OCI-LY1 (cell line): ENCODE measurements around the gene SIRT7.

Source experiments
- H2AFZ ChIP-seq: fragments of 200-600 bp; sonication (generic), shearing (Covaris generic); 2 replicates; pipeline ENCODE4 v1.6.0; 2014; ENCODE audit warnings: antibody characterized with exemption, mild to moderate bottlenecking, low read length
- H3F3A ChIP-seq: fragments of 200-600 bp; sonication (generic), shearing (Covaris generic); 2 replicates; pipeline ENCODE4 v1.6.0; 2014; ENCODE audit warnings: mild to moderate bottlenecking, antibody characterized with exemption, low read length, moderate library complexity; ENCODE audit not compliant: insufficient read depth
- H3K27ac ChIP-seq: fragments of 200-600 bp; sonication (generic); 2 replicates; pipeline ENCODE4 v1.5.1; 2014; ENCODE audit warnings: low read length, mixed run types, mild to moderate bottlenecking, low read depth; ENCODE audit not compliant: poor library complexity, severe bottlenecking
- H3K27me3 ChIP-seq: fragments of 200-600 bp; sonication (generic); 2 replicates; pipeline ENCODE4 v1.6.0; 2014; ENCODE audit warnings: antibody characterized with exemption, mild to moderate bottlenecking, low read length, moderate library complexity; ENCODE audit not compliant: insufficient read depth
- H3K36me3 ChIP-seq: fragments of 200-600 bp; sonication (generic); 2 replicates; pipeline ENCODE4 v1.6.1; 2014; ENCODE audit warnings: mild to moderate bottlenecking, antibody characterized with exemption, low read length, moderate library complexity, mixed read lengths; ENCODE audit not compliant: insufficient read depth
- H3K4me1 ChIP-seq: fragments of 200-600 bp; sonication (generic); 2 replicates; pipeline ENCODE4 v1.5.1; 2014; ENCODE audit warnings: mild to moderate bottlenecking, low read length, moderate library complexity; ENCODE audit not compliant: insufficient read depth, severe bottlenecking
- H3K4me2 ChIP-seq: fragments of 200-600 bp; sonication (generic), shearing (Covaris generic); 2 replicates; pipeline ENCODE4 v1.6.1; 2014; ENCODE audit warnings: low read length
- H3K4me3 ChIP-seq: fragments of 200-600 bp; sonication (generic); 2 replicates; pipeline ENCODE4 v1.5.1; 2014; ENCODE audit warnings: low read length, low read depth, mild to moderate bottlenecking, mixed read lengths; ENCODE audit not compliant: poor library complexity, severe bottlenecking
- H3K79me2 ChIP-seq: fragments of 200-600 bp; shearing (Covaris generic); 2 replicates; pipeline ENCODE4 v1.6.1; 2016; ENCODE audit warnings: mixed run types, low read length, mixed read lengths; ENCODE audit not compliant: insufficient read depth
- H3K9ac ChIP-seq: fragments of 200-600 bp; sonication (generic), shearing (Covaris generic); 2 replicates; pipeline ENCODE4 v1.6.1; 2014; ENCODE audit warnings: mild to moderate bottlenecking, low read length, mixed read lengths
- H3K9me2 ChIP-seq: fragments of 200-600 bp; sonication (generic), shearing (Covaris generic); 2 replicates; pipeline ENCODE4 v1.6.1; 2014; ENCODE audit warnings: low read depth, mild to moderate bottlenecking, low read length, mixed read lengths
- H3K9me3 ChIP-seq: fragments of 200-600 bp; shearing (Covaris generic); 2 replicates; pipeline ENCODE4 v1.6.1; 2014; ENCODE audit warnings: low read length, mixed read lengths
- H4K20me1 ChIP-seq: fragments of 200-600 bp; sonication (generic), shearing (Covaris generic); 2 replicates; pipeline ENCODE4 v1.6.0; 2016; ENCODE audit warnings: mild to moderate bottlenecking, low read length; ENCODE audit not compliant: insufficient read depth
- EZH2 ChIP-seq: fragments of 200-600 bp; sonication (generic), shearing (Covaris generic); IDR thresholded peaks from 2 replicates; pipeline ENCODE4 v1.8.0; 2017; ENCODE audit warnings: borderline replicate concordance, mixed run types, mild to moderate bottlenecking, antibody characterized with exemption, low read length, moderate library complexity, mixed read lengths
- TF ChIP-seq, protein P1 (sequence below): fragments of 200-600 bp; sonication (generic), shearing (Covaris generic); IDR thresholded peaks from 2 replicates; pipeline ENCODE4 v1.5.1; 2017; ENCODE audit warnings: mild to moderate bottlenecking, antibody characterized with exemption, low read length, moderate library complexity, mixed read lengths

The SIRT7 gene

DNA sequence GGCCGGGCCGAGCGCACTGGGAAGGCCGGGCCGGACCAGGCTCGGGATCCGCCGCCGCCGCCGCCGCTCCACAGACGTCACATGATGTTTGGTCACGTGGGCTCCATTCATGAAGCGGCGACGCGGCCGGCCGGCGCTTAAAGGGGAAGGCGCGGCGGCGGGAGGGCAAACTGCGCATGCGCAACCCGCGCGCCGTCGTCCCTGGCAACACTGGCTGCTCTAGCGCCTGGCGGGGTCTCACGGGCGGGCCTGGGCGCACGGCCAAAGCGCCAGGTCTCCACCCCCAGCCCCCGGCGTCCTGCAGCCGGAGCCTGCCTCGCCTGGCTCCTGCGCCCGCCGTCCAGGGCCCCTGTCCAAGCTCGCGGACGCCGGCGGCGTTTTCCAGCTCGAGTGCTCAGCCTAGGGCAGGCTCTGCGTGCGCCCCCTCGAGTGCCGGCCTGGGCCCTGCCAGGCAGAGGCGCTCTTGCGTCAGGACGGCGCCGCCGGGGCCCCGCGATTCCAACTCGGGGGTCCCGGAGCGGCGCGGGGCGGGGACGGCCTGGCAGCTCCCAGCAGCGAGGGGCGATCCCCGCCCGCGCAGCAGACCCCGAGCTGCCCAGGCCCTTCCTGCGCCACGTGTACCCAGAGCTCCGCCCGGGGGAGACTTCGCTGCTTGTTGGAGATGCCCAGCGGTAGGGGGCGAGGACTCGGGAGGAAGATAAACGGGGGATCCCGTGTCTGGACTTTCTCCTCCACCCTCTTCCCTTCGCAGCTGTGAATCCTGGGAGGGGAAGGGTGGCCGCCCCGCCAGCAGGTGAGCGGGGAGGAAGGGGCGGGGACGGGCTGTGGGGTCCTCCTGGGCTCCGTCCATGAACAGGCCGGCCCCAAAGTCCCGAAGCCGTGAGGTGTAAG lies 9.9 kb upstream of the SIRT7 start, which contains the start of gene MAFG:
MAFG (minus strand) TSS at position 83 of the 891 bp plus-strand sequence. CDS start 4,550 bp downstream, outside the sequence.
- Histone ChIP-seq H4K20me1 (no peaks in the 10 kb centered on the region), H3F3A (no peaks in the 10 kb centered on the region), H2AFZ (no peak within 1 kb of the TSS), H3K4me3 (peak within 1 kb of the TSS; percentile 86), H3K4me1 (peaks cover 36% of the 10 kb centered on the region), H3K27me3 (no peaks in the 10 kb centered on the region), H3K36me3 (no peaks in the 10 kb centered on the region), H3K4me2 (peak within 1 kb of the TSS; percentile 79), H3K9me3 (no peaks in the 10 kb centered on the region), H3K9ac (peak within 1 kb of the TSS; percentile 90), H3K27ac (peak within 1 kb of the TSS; percentile 74), H3K9me2 (no peaks in the 10 kb centered on the region), H3K79me2 (peaks cover 24% of the 10 kb centered on the region)
- TF ChIP-seq, protein P1, sequence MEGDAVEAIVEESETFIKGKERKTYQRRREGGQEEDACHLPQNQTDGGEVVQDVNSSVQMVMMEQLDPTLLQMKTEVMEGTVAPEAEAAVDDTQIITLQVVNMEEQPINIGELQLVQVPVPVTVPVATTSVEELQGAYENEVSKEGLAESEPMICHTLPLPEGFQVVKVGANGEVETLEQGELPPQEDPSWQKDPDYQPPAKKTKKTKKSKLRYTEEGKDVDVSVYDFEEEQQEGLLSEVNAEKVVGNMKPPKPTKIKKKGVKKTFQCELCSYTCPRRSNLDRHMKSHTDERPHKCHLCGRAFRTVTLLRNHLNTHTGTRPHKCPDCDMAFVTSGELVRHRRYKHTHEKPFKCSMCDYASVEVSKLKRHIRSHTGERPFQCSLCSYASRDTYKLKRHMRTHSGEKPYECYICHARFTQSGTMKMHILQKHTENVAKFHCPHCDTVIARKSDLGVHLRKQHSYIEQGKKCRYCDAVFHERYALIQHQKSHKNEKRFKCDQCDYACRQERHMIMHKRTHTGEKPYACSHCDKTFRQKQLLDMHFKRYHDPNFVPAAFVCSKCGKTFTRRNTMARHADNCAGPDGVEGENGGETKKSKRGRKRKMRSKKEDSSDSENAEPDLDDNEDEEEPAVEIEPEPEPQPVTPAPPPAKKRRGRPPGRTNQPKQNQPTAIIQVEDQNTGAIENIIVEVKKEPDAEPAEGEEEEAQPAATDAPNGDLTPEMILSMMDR = peak; percentile 65
- TF ChIP-seq EZH2 = no peak

DNA sequence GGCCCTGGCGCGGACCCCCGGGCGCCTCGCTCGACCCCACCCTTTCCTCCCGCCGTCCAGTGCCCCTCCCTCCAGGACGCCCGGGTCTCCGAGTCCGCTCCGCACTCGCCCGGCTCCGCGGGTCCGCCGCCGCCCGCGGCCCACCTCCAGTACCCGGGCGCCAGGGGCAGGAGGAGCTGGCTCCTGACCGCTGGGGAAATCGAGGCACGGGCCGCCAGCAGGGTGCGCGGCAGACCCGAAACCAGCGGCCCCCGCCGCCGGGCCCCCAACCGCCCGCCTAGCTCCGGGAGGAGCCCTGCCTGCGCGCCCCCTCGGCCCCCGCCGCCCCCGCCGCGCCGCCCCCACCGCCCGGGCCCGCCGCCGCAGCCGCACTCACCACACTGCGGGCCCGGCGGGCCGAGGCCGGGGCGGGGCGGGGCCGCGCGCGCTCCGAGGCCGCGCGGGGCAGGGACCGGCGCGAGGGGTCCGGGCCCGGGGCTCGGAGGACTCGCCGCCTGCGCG lies 9.2 kb upstream of the SIRT7 start:
- peak overlapping the region; percentile 90 for H3K9ac ChIP-seq
- no peaks in the 10 kb centered on the region for H3K9me2 ChIP-seq
- peak overlapping the region; percentile 86 for H3K4me3 ChIP-seq
- H3K27ac ChIP-seq = peak overlapping the region; percentile 74
- H2AFZ ChIP-seq = no peak overlapping the region
- peaks cover 5% of the 10 kb centered on the region; the same call in 1 of the 2 replicates for H3K36me3 ChIP-seq
- peaks cover 24% of the 10 kb centered on the region for H3K79me2 ChIP-seq
- peak overlapping the region; percentile 79 for H3K4me2 ChIP-seq
- no peaks in the 10 kb centered on the region for H3F3A ChIP-seq
- H4K20me1 ChIP-seq = no peaks in the 10 kb centered on the region
- no peak for TF ChIP-seq EZH2
- TF ChIP-seq, protein P1 = no peak
- H3K27me3 ChIP-seq = no peaks in the 10 kb centered on the region
- peaks cover 36% of the 10 kb centered on the region for H3K4me1 ChIP-seq
- H3K9me3 ChIP-seq = no peaks in the 10 kb centered on the region

DNA sequence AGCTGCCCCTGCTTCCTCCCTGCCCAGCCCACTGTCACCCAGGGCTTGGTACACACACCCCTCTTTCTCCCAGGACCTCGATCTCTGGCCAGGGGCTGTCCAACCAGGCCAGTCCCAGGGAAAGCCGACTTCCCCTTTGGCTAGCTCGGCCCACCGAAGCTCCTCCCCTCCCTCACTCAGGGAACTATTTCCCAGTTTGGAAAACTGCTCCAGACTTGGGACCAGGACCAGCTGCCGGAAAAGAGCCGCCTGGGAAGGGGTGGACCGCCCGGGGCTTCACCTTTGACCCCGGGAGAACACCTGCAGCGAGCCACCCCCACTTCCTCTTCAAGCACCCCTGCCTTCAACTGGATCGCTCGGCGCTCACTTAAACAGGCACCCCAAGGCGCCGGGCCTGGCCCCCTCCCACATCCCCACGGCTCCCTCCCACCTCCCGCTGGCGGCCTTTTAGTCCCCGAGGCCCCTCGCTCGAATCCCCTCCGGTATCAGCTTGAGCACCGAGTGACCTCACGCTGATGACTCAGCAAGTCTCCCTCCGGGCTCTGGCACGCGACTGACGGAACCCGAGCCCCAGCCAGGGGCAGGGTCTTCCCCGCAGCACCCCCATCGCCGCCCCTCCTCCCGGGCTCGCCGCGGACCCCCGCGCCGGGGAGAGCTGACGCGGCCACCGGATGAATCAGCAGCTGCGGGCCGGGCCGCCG lies 8.6 kb upstream of the SIRT7 start:
- peaks cover 9% of the 10 kb centered on the region; the same call in 1 of the 2 replicates for H3K36me3 ChIP-seq
- H3K4me1 ChIP-seq = peaks cover 36% of the 10 kb centered on the region
- no peaks in the 10 kb centered on the region for H3F3A ChIP-seq
- no peaks in the 10 kb centered on the region for H4K20me1 ChIP-seq
- H3K4me2 ChIP-seq = peak overlapping the region; percentile 79
- no peaks in the 10 kb centered on the region for H3K9me2 ChIP-seq
- peak overlapping the region; percentile 90 for H3K9ac ChIP-seq
- H3K27ac ChIP-seq = peak overlapping the region; percentile 74
- no peaks in the 10 kb centered on the region for H3K9me3 ChIP-seq
- H2AFZ ChIP-seq = no peak overlapping the region
- peak overlapping the region; percentile 86 for H3K4me3 ChIP-seq
- no peaks in the 10 kb centered on the region for H3K27me3 ChIP-seq
- H3K79me2 ChIP-seq = peaks cover 24% of the 10 kb centered on the region
- TF ChIP-seq EZH2 = no peak
- TF ChIP-seq, protein P1 = no peak
